ENCODE data around the gene DNPH1. TPM values are rescaled to one million over a fixed set of nuclear protein-coding genes. Genes with fewer than 3 reads are reported as not detected.

DNPH1 gene
- total and polyA plus RNA-seq, 10 of the 15 experiments (the other 5 are each of a cell fraction or from before 2014, with no cell fraction given) = 7.0 to 136 (median 67.7) TPM

GRCh38 chr6:43221046-43221972 is 8.0 kb downstream of the DNPH1 start:
- no peak for TF ChIP-seq EP300 (IDR thresholded peaks at IDR 0.05; ENCODE audit: borderline replicate concordance in 1 of 2, control insufficient read depth in 1 of 2, low read depth in 2 of 2, low read length in 2 of 2)
- no peak for TF ChIP-seq BRCA1 (IDR thresholded peaks at IDR 0.05; ENCODE audit: low read depth, low read length)
- 0 out of 2 replicates have a peak, but pooled peaks have one; percentile 3 for TF ChIP-seq POLR2AphosphoS5 (IDR thresholded peaks at IDR 0.05; ENCODE audit: low read length)
- Histone ChIP-seq H3K27me3 (replicated peaks in 1 of 2; ENCODE audit: control insufficient read depth in 2 of 2, insufficient read depth in 2 of 2, low read length in 1 of 2) (no peaks in the 10 kb centered on the region), H3K4me2 (ENCODE audit: control insufficient read depth, insufficient read depth) (no peak overlapping the region), H3K36me3 (ENCODE audit: control insufficient read depth in 2 of 2, insufficient read depth in 2 of 2, low read length in 1 of 2) (no peaks in the 10 kb centered on the region; a peak in 1 of 4 replicates), H3K4me3 (no peak overlapping the region), H3K27ac (ENCODE audit: control insufficient read depth, insufficient read depth) (no peak overlapping the region), H3K9me3 (replicated peaks; ENCODE audit: control insufficient read depth, insufficient read depth, low read length) (no peaks in the 10 kb centered on the region), H3K79me2 (ENCODE audit: control insufficient read depth, insufficient read depth, low read length) (peaks cover 7% of the 10 kb centered on the region), H3K9ac (ENCODE audit: control insufficient read depth, insufficient read depth, low read length) (no peak overlapping the region), H2AFZ (ENCODE audit: control insufficient read depth, low read depth, low read length) (no peak overlapping the region), H3K4me1 (ENCODE audit: control insufficient read depth, insufficient read depth, low read length) (peaks cover 19% of the 10 kb centered on the region), H4K20me1 (ENCODE audit: control insufficient read depth, insufficient read depth) (no peaks in the 10 kb centered on the region)
- RAD21 ChIA-PET (ENCODE audit: unreplicated experiment) = no interaction called here
- intact Hi-C loops (cut with micrococcal nuclease; ENCODE audit: unreplicated experiment) = no loop called here
- BruUV-seq (replicated peaks) = no TSS peak
- in situ Hi-C loops (cut with MboI) = no loop called here
- SMC1A ChIA-PET (ENCODE audit: uncharacterized antibody, unreplicated experiment) = interaction anchor here (1.1 kb wide), 1 partner anchor 9 kb away, joined by 3 read pairs; no protein-coding TSS in a partner anchor
- POLR2A ChIA-PET = interaction anchor here (0.6 kb wide), 1 partner anchor 143 kb away, joined by 9 read pairs; no protein-coding TSS in a partner anchor
- ATAC-seq = no peak
- CTCF ChIA-PET = interaction anchor here (0.8 kb wide), 1 partner anchor 8 kb away, joined by 3 read pairs; the partner anchor contains the start of gene DNPH1
- no peak for FAIRE-seq
- no peak for DNase-seq (ENCODE audit: low read depth, low spot score)
- 91% methylated on average over 19 of the region's 20 CpGs for WGBS (ENCODE audit: insufficient coverage, insufficient replicate concordance, low lambda C conversion rate, missing lambda C conversion rate)

DNA sequence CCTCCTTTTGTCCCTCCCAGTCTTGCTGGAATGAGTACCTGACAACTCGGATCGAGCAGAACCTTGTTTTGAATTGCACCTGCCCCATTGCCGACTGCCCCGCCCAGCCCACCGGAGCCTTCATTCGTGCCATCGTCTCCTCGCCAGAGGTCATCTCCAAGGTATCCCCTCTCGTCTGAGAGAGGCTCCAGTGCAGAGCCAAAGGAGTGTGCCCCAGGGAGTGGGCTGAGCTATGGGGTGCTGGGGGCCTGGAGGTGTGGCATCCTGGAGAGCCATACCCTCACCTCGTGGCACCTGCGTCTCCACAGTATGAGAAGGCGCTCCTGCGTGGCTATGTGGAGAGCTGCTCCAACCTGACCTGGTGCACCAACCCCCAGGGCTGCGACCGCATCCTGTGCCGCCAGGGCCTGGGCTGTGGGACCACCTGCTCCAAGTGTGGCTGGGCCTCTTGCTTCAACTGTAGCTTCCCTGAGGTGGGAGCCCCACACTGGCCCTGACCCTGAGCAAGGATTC is 8.8 kb downstream of the DNPH1 start:
- Histone ChIP-seq H3K27ac (ENCODE audit: control insufficient read depth, insufficient read depth) (no peak overlapping the region), H3K36me3 (ENCODE audit: control insufficient read depth in 2 of 2, insufficient read depth in 2 of 2, low read length in 1 of 2) (peaks cover 0 to 1% of the 10 kb centered on the region in 2 experiments; a peak in 2 of 4 replicates), H3K27me3 (replicated peaks in 1 of 2; ENCODE audit: control insufficient read depth in 2 of 2, insufficient read depth in 2 of 2, low read length in 1 of 2) (no peaks in the 10 kb centered on the region), H3K4me1 (ENCODE audit: control insufficient read depth, insufficient read depth, low read length) (peaks cover 15% of the 10 kb centered on the region), H2AFZ (ENCODE audit: control insufficient read depth, low read depth, low read length) (no peak overlapping the region), H3K9ac (ENCODE audit: control insufficient read depth, insufficient read depth, low read length) (no peak overlapping the region), H3K9me3 (replicated peaks; ENCODE audit: control insufficient read depth, insufficient read depth, low read length) (no peaks in the 10 kb centered on the region), H3K4me3 (no peak overlapping the region), H4K20me1 (ENCODE audit: control insufficient read depth, insufficient read depth) (no peaks in the 10 kb centered on the region), H3K4me2 (ENCODE audit: control insufficient read depth, insufficient read depth) (no peak overlapping the region), H3K79me2 (ENCODE audit: control insufficient read depth, insufficient read depth, low read length) (peaks cover 7% of the 10 kb centered on the region)
- TF ChIP-seq HSF1 (IDR thresholded peaks at IDR 0.05; ENCODE audit: low read depth, low read length) = no peak
- TF ChIP-seq POLR2A (IDR thresholded peaks at IDR 0.05; ENCODE audit: low read depth, low read length) = peak; percentile 58
- in situ Hi-C loops (cut with MboI) (no loop called here), intact Hi-C loops (cut with micrococcal nuclease; ENCODE audit: unreplicated experiment) (no loop called here)
- RAD21 ChIA-PET (ENCODE audit: unreplicated experiment) = no interaction called here
- SMC1A ChIA-PET (ENCODE audit: uncharacterized antibody, unreplicated experiment) = interaction anchor here (1.1 kb wide), 1 partner anchor 8 kb away, joined by 3 read pairs; no protein-coding TSS in a partner anchor
- 83% methylated on average over 16 of the region's 16 CpGs for WGBS (ENCODE audit: insufficient coverage, insufficient replicate concordance, low lambda C conversion rate, missing lambda C conversion rate)
- ATAC-seq (no peak), DNase-seq (ENCODE audit: low read depth, low spot score) (no peak), FAIRE-seq (no peak)
- no TSS peak for BruUV-seq (replicated peaks)
- POLR2A ChIA-PET = interaction anchor here (0.6 kb wide), 1 partner anchor 142 kb away, joined by 9 read pairs; no protein-coding TSS in a partner anchor
- CTCF ChIA-PET = interaction anchor here (0.8 kb wide), 1 partner anchor 8 kb away, joined by 3 read pairs; the partner anchor contains the start of gene DNPH1
